IPS-18a (cell line): Measurements from ENCODE around the gene SEPTIN7.

Experiments
- H3K27ac ChIP-seq: one replicate; pipeline ENCODE4 v1.5.1; 2013; ENCODE audit warnings: low read length
- H3K27me3 ChIP-seq: one replicate; pipeline ENCODE4 v1.6.1; 2013; ENCODE audit warnings: mild to moderate bottlenecking, low read length; ENCODE audit not compliant: control insufficient read depth, insufficient read depth
- H3K36me3 ChIP-seq: one replicate; pipeline ENCODE4 v1.6.1; 2013; ENCODE audit warnings: low read depth, low read length; ENCODE audit not compliant: control insufficient read depth
- H3K4me1 ChIP-seq: one replicate; pipeline ENCODE4 v1.6.1; 2013; ENCODE audit warnings: low read depth, low read length; ENCODE audit not compliant: control insufficient read depth
- H3K4me3 ChIP-seq: one replicate; pipeline ENCODE4 v1.5.1; 2013; ENCODE audit warnings: low read length
- H3K9ac ChIP-seq: one replicate; pipeline ENCODE4 v1.6.1; 2013; ENCODE audit warnings: mild to moderate bottlenecking, low read length, moderate library complexity
- H3K9me3 ChIP-seq: one replicate; pipeline ENCODE4 v1.6.1; 2013; ENCODE audit warnings: low read depth, low read length; ENCODE audit not compliant: control insufficient read depth

The SEPTIN7 gene

GRCh38 chr7:35818513-35818912 is 17.7 kb downstream of the SEPTIN7 start:
- Histone ChIP-seq H3K9me3 (no peaks in the 10 kb centered on the region), H3K9ac (no peak overlapping the region), H3K4me3 (no peak overlapping the region), H3K27me3 (no peaks in the 10 kb centered on the region), H3K27ac (no peak overlapping the region), H3K36me3 (no peaks in the 10 kb centered on the region), H3K4me1 (peaks cover 14% of the 10 kb centered on the region)

- no peaks in the 10 kb centered on the region for H3K36me3 ChIP-seq
- peak overlapping the region; percentile 28 for H3K27ac ChIP-seq
- no peaks in the 10 kb centered on the region for H3K27me3 ChIP-seq
- H3K9me3 ChIP-seq: no peaks in the 10 kb centered on the region
- no peak overlapping the region for H3K4me3 ChIP-seq
- no peak overlapping the region for H3K9ac ChIP-seq
- peaks cover 14% of the 10 kb centered on the region for H3K4me1 ChIP-seq
Observed at GRCh38 chr7:35819310-35819709, 18.5 kb downstream of the SEPTIN7 start.

GRCh38 chr7:35819954-35820703 is 19.3 kb downstream of the SEPTIN7 start:
- no peak overlapping the region for H3K9ac ChIP-seq
- H3K36me3 ChIP-seq: no peaks in the 10 kb centered on the region
- no peaks in the 10 kb centered on the region for H3K9me3 ChIP-seq
- no peak overlapping the region for H3K27ac ChIP-seq
- H3K4me3 ChIP-seq: no peak overlapping the region
- H3K4me1 ChIP-seq: peaks cover 14% of the 10 kb centered on the region
- no peaks in the 10 kb centered on the region for H3K27me3 ChIP-seq

GRCh38 chr7:35820858-35821257 is 20.0 kb downstream of the SEPTIN7 start:
- Histone ChIP-seq H3K4me3 (no peak overlapping the region), H3K27me3 (no peaks in the 10 kb centered on the region), H3K9ac (no peak overlapping the region), H3K9me3 (no peaks in the 10 kb centered on the region), H3K36me3 (no peaks in the 10 kb centered on the region), H3K27ac (no peak overlapping the region), H3K4me1 (peaks cover 13% of the 10 kb centered on the region)

- Histone ChIP-seq H3K36me3 (no peaks in the 10 kb centered on the region), H3K27me3 (no peaks in the 10 kb centered on the region), H3K4me1 (peaks cover 3% of the 10 kb centered on the region), H3K4me3 (no peak overlapping the region), H3K27ac (no peak overlapping the region), H3K9ac (no peak overlapping the region), H3K9me3 (no peaks in the 10 kb centered on the region)
Observed at GRCh38 chr7:35823440-35823839, 22.6 kb downstream of the SEPTIN7 start.

- Histone ChIP-seq H3K9ac (no peak overlapping the region), H3K9me3 (no peaks in the 10 kb centered on the region), H3K27ac (no peak overlapping the region), H3K27me3 (no peaks in the 10 kb centered on the region), H3K4me3 (no peak overlapping the region), H3K36me3 (no peaks in the 10 kb centered on the region), H3K4me1 (peaks cover 5% of the 10 kb centered on the region)
Observed at GRCh38 chr7:35825974-35826373, 25.1 kb downstream of the SEPTIN7 start.

- Histone ChIP-seq H3K9me3 (no peaks in the 10 kb centered on the region), H3K27me3 (no peaks in the 10 kb centered on the region), H3K4me3 (no peak overlapping the region), H3K9ac (no peak overlapping the region), H3K36me3 (no peaks in the 10 kb centered on the region), H3K27ac (no peak overlapping the region), H3K4me1 (peaks cover 8% of the 10 kb centered on the region)
Observed at GRCh38 chr7:35826751-35827150, 25.9 kb downstream of the SEPTIN7 start.

GRCh38 chr7:35828817-35829216 is 28.0 kb downstream of the SEPTIN7 start:
- Histone ChIP-seq H3K36me3 (peaks cover 13% of the 10 kb centered on the region), H3K27ac (no peak overlapping the region), H3K4me1 (peaks cover 8% of the 10 kb centered on the region), H3K4me3 (no peak overlapping the region), H3K9ac (no peak overlapping the region), H3K27me3 (no peaks in the 10 kb centered on the region), H3K9me3 (no peaks in the 10 kb centered on the region)

- H3K4me3 ChIP-seq: no peak overlapping the region
- no peak overlapping the region for H3K9ac ChIP-seq
- no peak overlapping the region for H3K27ac ChIP-seq
- peaks cover 31% of the 10 kb centered on the region for H3K36me3 ChIP-seq
- H3K27me3 ChIP-seq: no peaks in the 10 kb centered on the region
- no peaks in the 10 kb centered on the region for H3K9me3 ChIP-seq
- peaks cover 8% of the 10 kb centered on the region for H3K4me1 ChIP-seq
Observed at GRCh38 chr7:35831208-35831607, 30.4 kb downstream of the SEPTIN7 start.

- Histone ChIP-seq H3K9ac (no peak overlapping the region), H3K36me3 (peaks cover 8% of the 10 kb centered on the region), H3K9me3 (no peaks in the 10 kb centered on the region), H3K27ac (no peak overlapping the region), H3K4me1 (no peaks in the 10 kb centered on the region), H3K27me3 (no peaks in the 10 kb centered on the region), H3K4me3 (no peak overlapping the region)
Observed at GRCh38 chr7:35839860-35840854, 39.3 kb downstream of the SEPTIN7 start.

GRCh38 chr7:35846816-35847412 is 46.1 kb downstream of the SEPTIN7 start:
- H3K36me3 ChIP-seq: peaks cover 6% of the 10 kb centered on the region
- peaks cover 4% of the 10 kb centered on the region for H3K4me1 ChIP-seq
- no peaks in the 10 kb centered on the region for H3K27me3 ChIP-seq
- H3K27ac ChIP-seq: no peak overlapping the region
- no peak overlapping the region for H3K9ac ChIP-seq
- H3K9me3 ChIP-seq: no peaks in the 10 kb centered on the region
- no peak overlapping the region for H3K4me3 ChIP-seq
